ENCODE data around the gene RHOH. TPM values are rescaled to one million over a fixed set of nuclear protein-coding genes. Genes with fewer than 3 reads are reported as not detected.

Gene RHOH
- total RNA-seq, 2 donors from 2014 or later: 1.3 to 1.9 TPM

- H3K4me1 ChIP-seq (replicated peaks): no peaks in the 10 kb centered on the region
- no peaks in the 10 kb centered on the region for H3K9me3 ChIP-seq
- H3K4me3 ChIP-seq: no peak overlapping the region
- WGBS: 82% methylated on average over 2 of the region's 2 CpGs
- H3K36me3 ChIP-seq: no peaks in the 10 kb centered on the region
- TF ChIP-seq POLR2AphosphoS5 (IDR thresholded peaks at IDR 0.05): no peak
- no peak for TF ChIP-seq POLR2A (IDR thresholded peaks at IDR 0.05)
- TF ChIP-seq, protein P1, sequence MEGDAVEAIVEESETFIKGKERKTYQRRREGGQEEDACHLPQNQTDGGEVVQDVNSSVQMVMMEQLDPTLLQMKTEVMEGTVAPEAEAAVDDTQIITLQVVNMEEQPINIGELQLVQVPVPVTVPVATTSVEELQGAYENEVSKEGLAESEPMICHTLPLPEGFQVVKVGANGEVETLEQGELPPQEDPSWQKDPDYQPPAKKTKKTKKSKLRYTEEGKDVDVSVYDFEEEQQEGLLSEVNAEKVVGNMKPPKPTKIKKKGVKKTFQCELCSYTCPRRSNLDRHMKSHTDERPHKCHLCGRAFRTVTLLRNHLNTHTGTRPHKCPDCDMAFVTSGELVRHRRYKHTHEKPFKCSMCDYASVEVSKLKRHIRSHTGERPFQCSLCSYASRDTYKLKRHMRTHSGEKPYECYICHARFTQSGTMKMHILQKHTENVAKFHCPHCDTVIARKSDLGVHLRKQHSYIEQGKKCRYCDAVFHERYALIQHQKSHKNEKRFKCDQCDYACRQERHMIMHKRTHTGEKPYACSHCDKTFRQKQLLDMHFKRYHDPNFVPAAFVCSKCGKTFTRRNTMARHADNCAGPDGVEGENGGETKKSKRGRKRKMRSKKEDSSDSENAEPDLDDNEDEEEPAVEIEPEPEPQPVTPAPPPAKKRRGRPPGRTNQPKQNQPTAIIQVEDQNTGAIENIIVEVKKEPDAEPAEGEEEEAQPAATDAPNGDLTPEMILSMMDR (IDR thresholded peaks at IDR 0.05): no peak
- intact Hi-C loops (cut with DNase I): no loop called here
- H3K27ac ChIP-seq: no peak overlapping the region
- DNase-seq (ENCODE audit: low spot score): no peak
- no peaks in the 10 kb centered on the region for H3K27me3 ChIP-seq (replicated peaks; ENCODE audit: insufficient read depth)
These were observed 50.1 kb downstream of the RHOH start for GRCh38 chr4:40246938-40247337.

GRCh38 chr4:40247350-40247749 is 50.5 kb downstream of the RHOH start:
- intact Hi-C loops (cut with DNase I): no loop called here
- H3K9me3 ChIP-seq: no peaks in the 10 kb centered on the region
- H3K4me1 ChIP-seq (replicated peaks): no peaks in the 10 kb centered on the region
- no peaks in the 10 kb centered on the region for H3K27me3 ChIP-seq (replicated peaks; ENCODE audit: insufficient read depth)
- H3K36me3 ChIP-seq: no peaks in the 10 kb centered on the region
- TF ChIP-seq POLR2AphosphoS5 (IDR thresholded peaks at IDR 0.05): no peak
- TF ChIP-seq, protein P1 (IDR thresholded peaks at IDR 0.05): no peak
- TF ChIP-seq POLR2A (IDR thresholded peaks at IDR 0.05): no peak
- WGBS: 84% methylated on average over 4 of the region's 4 CpGs
- no peak for DNase-seq (ENCODE audit: low spot score)
- H3K4me3 ChIP-seq: no peak overlapping the region
- H3K27ac ChIP-seq: no peak overlapping the region

GRCh38 chr4:40251366-40251765 is 54.5 kb downstream of the RHOH start:
- TF ChIP-seq POLR2AphosphoS5 (IDR thresholded peaks at IDR 0.05) (no peak), POLR2A (IDR thresholded peaks at IDR 0.05) (no peak)
- TF ChIP-seq, protein P1 (IDR thresholded peaks at IDR 0.05): no peak
- DNase-seq (ENCODE audit: low spot score): no peak
- WGBS: 86% methylated on average over 2 of the region's 2 CpGs
- no peak overlapping the region for H3K4me3 ChIP-seq
- no peak overlapping the region for H3K27ac ChIP-seq
- no peaks in the 10 kb centered on the region for H3K4me1 ChIP-seq (replicated peaks)
- intact Hi-C loops (cut with DNase I): no loop called here
- H3K36me3 ChIP-seq: no peaks in the 10 kb centered on the region
- no peaks in the 10 kb centered on the region for H3K9me3 ChIP-seq
- no peaks in the 10 kb centered on the region for H3K27me3 ChIP-seq (replicated peaks; ENCODE audit: insufficient read depth)

GRCh38 chr4:40253906-40254305 is 57.1 kb downstream of the RHOH start:
- H3K4me3 ChIP-seq: no peak overlapping the region
- TF ChIP-seq POLR2AphosphoS5 (IDR thresholded peaks at IDR 0.05) (no peak), POLR2A (IDR thresholded peaks at IDR 0.05) (no peak)
- TF ChIP-seq, protein P1 (IDR thresholded peaks at IDR 0.05): no peak
- no peaks in the 10 kb centered on the region for H3K27me3 ChIP-seq (replicated peaks; ENCODE audit: insufficient read depth)
- no peaks in the 10 kb centered on the region for H3K4me1 ChIP-seq (replicated peaks)
- no peaks in the 10 kb centered on the region for H3K36me3 ChIP-seq
- no peak overlapping the region for H3K27ac ChIP-seq
- H3K9me3 ChIP-seq: no peaks in the 10 kb centered on the region
- WGBS: 78% methylated on average over 4 of the region's 4 CpGs
- DNase-seq (ENCODE audit: low spot score): no peak
- intact Hi-C loops (cut with DNase I): no loop called here

- no peak for DNase-seq (ENCODE audit: low spot score)
- Histone ChIP-seq H3K9me3 (no peaks in the 10 kb centered on the region), H3K27ac (peak overlapping the region in 1 of 2 donors; percentile 40), H3K36me3 (no peaks in the 10 kb centered on the region), H3K4me3 (no peak overlapping the region), H3K4me1 (replicated peaks) (no peaks in the 10 kb centered on the region), H3K27me3 (replicated peaks; ENCODE audit: insufficient read depth) (no peaks in the 10 kb centered on the region)
- no peak for TF ChIP-seq POLR2A (IDR thresholded peaks at IDR 0.05)
- intact Hi-C loops (cut with DNase I): no loop called here
- 57% methylated on average over 9 of the region's 9 CpGs for WGBS
These were observed 58.0 kb downstream of the RHOH start for GRCh38 chr4:40254608-40255392.
